Upper lobe of left lung (tissue), 4 donors: ENCODE data around the gene BIRC3.

Source experiments
- EP300 ChIP-seq, 4 donors: sonication (generic); formaldehyde crosslinking; IDR thresholded peaks; one replicate each; pipeline ENCODE4 v1.5.1; 2017; ENCODE audit warnings: antibody characterized with exemption in 4 of 4, control low read depth in 2 of 4
- POLR2AphosphoS5 ChIP-seq, 2 donors: sonication (generic); formaldehyde crosslinking; IDR thresholded peaks; one replicate each; pipeline ENCODE4 v1.5.1; 2017; ENCODE audit warnings: antibody characterized with exemption in 2 of 2
- TF ChIP-seq, protein P1 (sequence below), 6 experiments: fragments of 450-650 bp in 4 of 6; fragments of 200-600 bp in 2 of 6; sonication (generic) in 2 of 6; IDR thresholded peaks; one replicate each; pipeline ENCODE4 v1.5.1; 2016 to 2019; ENCODE audit warnings: antibody characterized with exemption in 6 of 6

DNA sequence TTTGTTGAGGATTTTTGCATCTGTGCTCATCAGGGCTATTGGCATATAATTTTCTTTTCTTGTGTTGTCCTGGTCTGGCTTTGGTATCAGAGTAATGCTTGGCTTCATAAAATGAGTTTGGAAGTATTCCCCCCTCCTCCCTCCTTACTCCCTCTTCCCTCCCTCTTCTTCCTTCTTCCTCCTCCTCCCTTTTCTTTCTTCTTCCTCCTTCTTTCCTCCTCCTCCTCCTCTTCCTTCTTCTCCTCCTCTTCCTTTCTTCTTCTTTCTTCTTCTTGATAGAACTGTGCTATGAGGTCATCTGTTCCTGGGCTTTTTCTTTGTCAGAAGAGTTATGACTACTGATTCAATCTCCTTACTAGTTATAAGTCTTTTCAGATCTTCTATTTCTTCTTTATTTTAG, 39.8 kb downstream of the BIRC3 start:
- TF ChIP-seq, protein P1, sequence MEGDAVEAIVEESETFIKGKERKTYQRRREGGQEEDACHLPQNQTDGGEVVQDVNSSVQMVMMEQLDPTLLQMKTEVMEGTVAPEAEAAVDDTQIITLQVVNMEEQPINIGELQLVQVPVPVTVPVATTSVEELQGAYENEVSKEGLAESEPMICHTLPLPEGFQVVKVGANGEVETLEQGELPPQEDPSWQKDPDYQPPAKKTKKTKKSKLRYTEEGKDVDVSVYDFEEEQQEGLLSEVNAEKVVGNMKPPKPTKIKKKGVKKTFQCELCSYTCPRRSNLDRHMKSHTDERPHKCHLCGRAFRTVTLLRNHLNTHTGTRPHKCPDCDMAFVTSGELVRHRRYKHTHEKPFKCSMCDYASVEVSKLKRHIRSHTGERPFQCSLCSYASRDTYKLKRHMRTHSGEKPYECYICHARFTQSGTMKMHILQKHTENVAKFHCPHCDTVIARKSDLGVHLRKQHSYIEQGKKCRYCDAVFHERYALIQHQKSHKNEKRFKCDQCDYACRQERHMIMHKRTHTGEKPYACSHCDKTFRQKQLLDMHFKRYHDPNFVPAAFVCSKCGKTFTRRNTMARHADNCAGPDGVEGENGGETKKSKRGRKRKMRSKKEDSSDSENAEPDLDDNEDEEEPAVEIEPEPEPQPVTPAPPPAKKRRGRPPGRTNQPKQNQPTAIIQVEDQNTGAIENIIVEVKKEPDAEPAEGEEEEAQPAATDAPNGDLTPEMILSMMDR (IDR thresholded peaks at IDR 0.05), result no peak
- TF ChIP-seq EP300 (IDR thresholded peaks at IDR 0.05) (no peak), POLR2AphosphoS5 (IDR thresholded peaks at IDR 0.05) (no peak)
